CD4-positive, alpha-beta T cell treated with Interferon alpha-2 for 1 hour (primary cell): ENCODE measurements around the gene RHCG.
"Not testable (repeated sequence)": the region's sequence is repeated elsewhere in the genome, so short reads cannot be mapped to it uniquely, and the experiment has no call there.

Experiments
- DNase-seq, 2 donors: peaks; one replicate each; pipeline ENCODE4 v3.0.0-alpha.2; 2020 to 2022

The RHCG gene

DNA sequence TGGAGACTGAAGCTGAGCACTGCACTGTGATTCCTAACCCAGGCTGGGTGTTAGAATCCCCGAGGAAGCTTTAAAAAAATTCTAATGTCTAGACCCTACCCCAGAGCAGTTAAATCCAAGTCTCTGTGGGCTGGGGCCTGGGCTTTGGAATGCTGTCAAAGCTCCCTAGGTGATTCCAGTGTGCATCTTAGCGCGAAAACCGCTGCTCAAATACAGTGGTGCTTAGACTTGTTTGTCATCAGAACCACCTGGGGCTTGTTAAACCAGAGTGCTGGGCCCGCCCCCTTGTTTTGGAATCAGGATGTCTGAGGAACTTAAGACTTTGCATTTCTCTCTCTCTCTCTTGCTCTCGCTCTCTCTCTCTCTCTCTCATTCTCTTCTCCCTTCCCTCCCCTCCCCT lies 20.7 kb downstream of the RHCG start:
- no peak for DNase-seq

GRCh38 chr15:89472785-89473256 lies 23.6 kb downstream of the RHCG start:
- peak; percentile 15 to 49 for DNase-seq

GRCh38 chr15:89469426-89470096 lies 26.8 kb downstream of the RHCG start:
- DNase-seq: no peak

DNA sequence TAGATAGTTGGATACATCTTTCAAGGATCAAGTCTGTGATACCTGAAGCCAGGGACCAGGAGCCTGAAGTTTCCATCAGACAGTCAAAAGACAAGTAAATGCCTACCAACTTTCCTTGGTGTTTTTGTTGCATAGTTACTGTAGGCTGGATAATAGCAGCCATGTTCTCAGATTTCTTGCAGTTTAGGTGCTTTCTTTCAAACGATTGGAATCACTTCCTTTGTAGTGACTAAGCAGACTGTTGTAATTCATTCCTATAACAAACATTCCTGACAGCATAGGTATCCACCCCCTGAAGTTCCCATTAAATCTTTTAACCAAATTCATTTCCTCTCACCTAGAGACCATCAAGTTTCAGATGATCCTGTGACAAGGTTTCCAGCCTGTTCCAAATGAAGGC lies 27.6 kb downstream of the RHCG start:
- not testable (repeated sequence) for DNase-seq

DNA sequence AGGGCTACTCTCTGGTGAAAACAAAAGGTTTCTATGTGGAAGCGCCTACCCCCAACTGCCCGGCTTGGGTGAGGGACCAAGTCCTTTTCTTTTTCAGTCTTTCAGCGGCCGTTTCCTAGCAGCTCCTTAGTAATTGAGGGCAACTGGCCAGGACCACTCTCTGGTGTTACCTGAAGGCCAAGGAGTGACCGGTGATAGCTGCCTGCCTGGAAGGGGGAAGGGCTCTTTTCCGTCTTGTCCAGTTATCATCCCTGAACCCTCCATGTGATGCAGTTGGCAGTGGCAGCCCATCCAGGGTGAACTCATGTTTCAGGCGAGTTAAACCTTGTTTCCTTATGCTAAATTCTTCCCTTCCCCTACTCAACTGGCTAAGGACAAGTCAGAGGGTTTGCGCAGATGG lies 33.3 kb downstream of the RHCG start:
- no peak for DNase-seq

- DNase-seq: no peak
Observed at GRCh38 chr15:89462198-89462912, 34.0 kb downstream of the RHCG start.

DNA sequence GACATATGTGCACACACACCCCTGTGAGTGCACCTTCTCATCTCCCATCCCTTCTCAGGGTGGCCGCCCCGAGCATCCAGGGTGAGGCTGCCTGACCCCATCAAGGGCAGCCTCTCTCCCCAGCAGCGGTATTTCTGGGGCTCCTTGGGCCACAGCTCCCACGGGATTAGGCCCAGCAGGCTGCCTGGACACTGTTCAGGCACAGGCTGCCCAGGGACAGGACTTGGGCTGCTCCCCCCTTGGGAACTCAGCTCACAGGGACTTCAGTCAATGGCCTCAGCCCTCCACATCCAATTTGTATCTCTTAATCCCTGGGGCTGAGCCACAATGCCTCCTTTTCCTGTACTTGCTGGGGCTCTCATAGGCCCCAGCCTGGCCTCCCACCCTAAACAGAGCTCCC lies 35.0 kb downstream of the RHCG start:
- DNase-seq: no peak

- DNase-seq: no peak
Observed at GRCh38 chr15:89460048-89460447, 36.3 kb downstream of the RHCG start.

GRCh38 chr15:89459271-89460038 lies 36.9 kb downstream of the RHCG start:
- DNase-seq: no peak

- no peak for DNase-seq
Observed at GRCh38 chr15:89458440-89458839, 37.9 kb downstream of the RHCG start.

DNA sequence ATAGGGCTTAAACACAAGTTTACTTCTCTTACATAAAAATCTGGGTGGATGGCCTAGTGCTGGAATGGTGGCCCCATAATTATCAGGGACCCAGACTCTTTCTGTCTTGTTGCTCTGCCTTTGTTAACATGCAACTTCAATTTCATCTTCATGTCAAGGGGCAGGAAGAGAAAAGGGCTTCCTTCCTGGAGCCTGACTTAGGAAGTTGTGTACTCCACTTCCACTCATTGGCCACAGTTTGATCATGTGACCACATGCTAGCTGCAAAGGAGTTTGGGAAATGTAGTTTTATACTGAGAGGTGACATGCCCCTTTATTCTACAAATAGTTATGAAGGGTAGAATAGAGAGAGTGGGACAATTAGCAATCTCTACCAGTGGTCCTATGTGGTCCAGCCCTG lies 39.3 kb downstream of the RHCG start:
- DNase-seq: peak in 1 of 2 donors; percentile 3

- no peak for DNase-seq
Observed at GRCh38 chr15:89455535-89455934, 40.8 kb downstream of the RHCG start.

GRCh38 chr15:89452330-89452836 lies 44.0 kb downstream of the RHCG start:
- no peak for DNase-seq

DNA sequence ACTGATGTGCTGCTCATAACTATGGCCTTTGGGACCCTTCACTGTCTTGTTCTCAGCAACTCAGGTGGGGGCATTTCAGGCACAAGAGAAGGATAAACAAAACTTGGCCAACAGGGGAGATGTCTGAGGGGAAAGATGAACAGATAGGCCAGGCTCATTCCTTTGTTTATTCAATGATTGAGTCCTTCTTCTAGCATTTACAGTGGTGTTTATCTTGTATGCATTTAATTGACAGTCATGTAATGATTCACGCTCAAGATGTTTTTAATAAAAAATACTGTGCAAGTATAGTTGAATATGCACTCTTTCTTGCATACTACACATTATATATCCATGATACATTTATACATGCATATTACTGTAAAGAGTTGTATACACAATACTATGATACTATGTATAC lies 44.5 kb downstream of the RHCG start:
- no peak for DNase-seq

GRCh38 chr15:89450076-89451006 lies 46.0 kb downstream of the RHCG start:
- no peak for DNase-seq

GRCh38 chr15:89448825-89449224 lies 47.6 kb downstream of the RHCG start:
- no peak for DNase-seq

DNA sequence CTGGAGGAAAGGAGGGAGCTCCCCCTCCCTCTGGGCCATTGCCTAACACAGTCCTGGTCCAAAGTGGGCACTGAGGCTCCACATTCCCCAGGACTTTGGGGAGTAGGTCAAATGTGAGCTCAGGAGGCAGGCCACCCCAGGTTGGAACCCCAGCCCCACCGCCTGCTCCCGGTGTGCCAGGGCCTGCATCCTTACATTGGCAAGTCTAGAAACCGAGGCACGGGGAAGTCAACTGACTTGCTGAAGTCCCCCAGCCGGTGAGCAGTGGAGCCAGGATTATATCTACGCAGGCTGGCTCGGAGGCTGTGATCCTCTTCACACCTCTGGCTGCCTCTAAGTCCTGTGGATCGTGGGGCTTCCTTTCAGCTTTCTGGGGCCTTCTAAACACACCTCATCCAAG lies 48.7 kb downstream of the RHCG start:
- no peak for DNase-seq

DNA sequence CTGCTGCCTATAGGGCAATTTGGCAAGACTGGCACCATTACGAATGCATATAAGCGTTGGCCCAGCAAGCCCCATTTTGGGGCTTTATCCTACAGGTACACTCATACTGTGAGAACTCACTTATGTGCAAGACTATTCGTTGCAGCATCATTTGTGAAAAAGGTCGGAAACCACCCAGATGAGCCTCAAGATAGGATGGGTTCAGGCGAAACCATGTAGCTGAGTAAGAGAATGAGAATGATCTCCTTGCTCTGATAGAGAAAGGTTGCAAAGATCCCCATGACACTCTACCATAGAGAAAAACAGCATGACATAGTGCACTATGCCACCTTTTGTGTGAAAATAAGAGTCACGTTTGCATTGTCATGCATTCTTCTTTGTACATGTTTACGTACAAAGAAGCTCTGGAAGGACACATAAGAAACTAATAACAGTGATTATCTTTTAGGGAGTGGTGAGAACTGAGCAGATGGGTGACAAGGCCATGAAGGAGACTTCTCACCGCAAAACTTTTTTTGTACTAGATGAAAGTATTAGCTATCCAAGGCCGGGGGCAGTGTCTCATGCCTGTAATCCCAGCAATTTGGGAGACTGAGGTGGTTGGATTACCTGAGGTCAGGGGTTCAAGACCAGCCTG lies 50.0 kb downstream of the RHCG start:
- no peak for DNase-seq

- no peak for DNase-seq
Observed at GRCh38 chr15:89445518-89445917, 50.9 kb downstream of the RHCG start.

- DNase-seq: no peak
Observed at GRCh38 chr15:89444241-89445225, 51.9 kb downstream of the RHCG start.

DNA sequence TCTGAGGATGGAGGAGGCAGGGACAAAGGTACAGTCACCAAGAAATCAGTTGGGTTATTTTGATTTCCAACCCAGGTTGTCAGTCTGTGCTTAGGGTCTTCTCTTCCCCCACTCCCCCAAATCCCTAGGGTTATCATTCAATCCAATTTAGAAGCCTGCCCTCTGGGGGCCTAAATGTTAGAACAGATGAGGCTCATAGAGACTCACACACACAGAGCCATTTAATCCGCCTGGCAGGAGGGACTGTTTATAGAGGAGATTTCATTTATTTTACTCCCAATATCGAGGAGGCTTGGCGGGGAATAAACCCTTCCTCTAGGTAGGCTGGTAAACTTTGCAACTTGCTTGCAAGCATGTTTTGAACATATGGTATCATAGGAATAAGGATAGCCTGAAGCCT lies 52.8 kb downstream of the RHCG start:
- no peak for DNase-seq
